ACC112 (cell line): ENCODE results near the gene CRYBG1.

ENCODE experiments used
- H2AFZ ChIP-seq: fragments of 200-600 bp; sonication (generic); one replicate; pipeline ENCODE4 v1.6.0; 2017; ENCODE audit warnings: antibody characterized with exemption, low read length; ENCODE audit not compliant: unreplicated experiment
- H3K27ac ChIP-seq: fragments of 200-600 bp; sonication (generic); 2 replicates; pipeline ENCODE4 v1.5.1; 2014; ENCODE audit warnings: low read depth, mild to moderate bottlenecking, antibody characterized with exemption, low read length, moderate library complexity
- H3K27me3 ChIP-seq: fragments of 200-600 bp; sonication (generic); 2 replicates; pipeline ENCODE4 v1.6.1; 2014; ENCODE audit warnings: mild to moderate bottlenecking, antibody characterized with exemption, low read length, moderate library complexity, mixed read lengths; ENCODE audit not compliant: insufficient read depth
- H3K36me3 ChIP-seq: fragments of 200-600 bp; sonication (generic); 2 replicates; pipeline ENCODE4 v1.6.1; 2016; ENCODE audit warnings: mild to moderate bottlenecking, antibody characterized with exemption, low read length, moderate library complexity, mixed read lengths; ENCODE audit not compliant: insufficient read depth
- H3K4me1 ChIP-seq: fragments of 200-600 bp; sonication (generic); one replicate; pipeline ENCODE4 v1.6.1; 2016; ENCODE audit warnings: low read length, mixed read lengths; ENCODE audit not compliant: insufficient read depth, unreplicated experiment, control insufficient read depth
- H3K4me3 ChIP-seq: fragments of 200-600 bp; sonication (generic); 2 replicates; pipeline ENCODE4 v1.5.1; 2014; ENCODE audit warnings: mild to moderate bottlenecking, low read depth, low read length
- H3K79me2 ChIP-seq: fragments of 200-600 bp; sonication (generic); one replicate; pipeline ENCODE4 v1.6.0; 2016; ENCODE audit warnings: low read length; ENCODE audit not compliant: control insufficient read depth, unreplicated experiment, insufficient read depth

The CRYBG1 gene

DNA sequence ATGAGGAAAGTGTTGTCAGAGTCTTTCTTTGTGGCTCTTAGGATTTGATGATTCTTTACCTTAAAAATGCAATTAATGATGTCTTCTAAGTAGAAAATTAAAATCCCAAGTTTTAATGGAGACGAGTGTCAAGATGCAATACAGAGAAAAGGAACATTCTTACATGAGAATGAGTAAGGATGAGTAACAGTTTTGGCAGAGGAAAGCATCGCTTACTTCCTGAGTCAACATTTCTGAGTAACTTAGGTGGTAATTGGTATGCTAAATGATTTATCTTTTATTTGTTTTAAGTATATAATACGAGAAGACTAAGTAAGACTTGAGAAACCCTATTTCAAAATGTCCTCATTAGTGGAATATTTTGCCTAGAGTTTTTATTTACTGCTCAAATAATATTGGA, 167.5 kb downstream of the CRYBG1 start:
- Histone ChIP-seq H3K79me2 (peaks cover 23% of the 10 kb centered on the region), H3K27ac (peak overlapping the region; percentile 98), H3K4me3 (peak overlapping the region; percentile 46), H3K27me3 (no peaks in the 10 kb centered on the region), H3K4me1 (peaks cover 59% of the 10 kb centered on the region), H3K36me3 (peaks cover 28% of the 10 kb centered on the region), H2AFZ (peak overlapping the region; percentile 16)

- Histone ChIP-seq H3K79me2 (peaks cover 20% of the 10 kb centered on the region), H3K27me3 (no peaks in the 10 kb centered on the region), H2AFZ (peak overlapping the region; percentile 16), H3K4me3 (peak overlapping the region; percentile 46), H3K4me1 (peaks cover 64% of the 10 kb centered on the region), H3K27ac (peak overlapping the region; percentile 98), H3K36me3 (peaks cover 28% of the 10 kb centered on the region)
These were observed 168.0 kb downstream of the CRYBG1 start for GRCh38 chr6:106528521-106528920.

- H3K79me2 ChIP-seq = peaks cover 16% of the 10 kb centered on the region
- H2AFZ ChIP-seq = no peak overlapping the region
- H3K27ac ChIP-seq = peak overlapping the region; percentile 98
- H3K4me1 ChIP-seq = peaks cover 72% of the 10 kb centered on the region
- H3K27me3 ChIP-seq = no peaks in the 10 kb centered on the region
- peaks cover 28% of the 10 kb centered on the region for H3K36me3 ChIP-seq
- no peak overlapping the region; the same call in 1 of the 2 replicates for H3K4me3 ChIP-seq
These were observed 168.9 kb downstream of the CRYBG1 start for GRCh38 chr6:106529438-106529837.

GRCh38 chr6:106530026-106530425, 169.5 kb downstream of the CRYBG1 start:
- H3K79me2 ChIP-seq = peaks cover 13% of the 10 kb centered on the region
- no peak overlapping the region for H2AFZ ChIP-seq
- peak overlapping the region; percentile 11; the same call in 1 of the 2 replicates for H3K4me3 ChIP-seq
- no peaks in the 10 kb centered on the region for H3K27me3 ChIP-seq
- peaks cover 29% of the 10 kb centered on the region for H3K36me3 ChIP-seq
- H3K27ac ChIP-seq = peak overlapping the region; percentile 98
- peaks cover 71% of the 10 kb centered on the region for H3K4me1 ChIP-seq

DNA sequence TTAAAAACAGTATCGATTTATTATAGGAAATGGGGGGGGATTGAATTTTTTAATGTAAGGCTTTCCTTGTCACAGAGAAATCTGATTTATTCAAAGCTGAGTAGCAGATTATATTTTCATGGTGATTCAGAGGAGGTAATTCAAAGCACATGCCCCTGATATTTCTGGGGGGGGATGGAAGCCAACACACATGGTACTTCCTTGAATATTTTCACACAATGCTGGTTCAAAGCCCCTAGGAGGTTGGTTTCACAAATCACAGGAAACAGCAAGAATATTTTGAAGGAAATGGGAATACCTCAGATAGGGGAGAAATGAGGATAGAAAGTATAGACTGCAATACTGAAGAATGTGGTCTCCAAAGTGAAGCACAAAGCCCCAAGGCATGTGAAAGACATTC, 170.0 kb downstream of the CRYBG1 start:
- Histone ChIP-seq H3K36me3 (peaks cover 34% of the 10 kb centered on the region), H3K27me3 (no peaks in the 10 kb centered on the region), H3K4me1 (peaks cover 70% of the 10 kb centered on the region), H3K27ac (peak overlapping the region; percentile 98), H2AFZ (no peak overlapping the region), H3K4me3 (peak overlapping the region; percentile 11; the same call in 1 of the 2 replicates), H3K79me2 (peaks cover 8% of the 10 kb centered on the region)

DNA sequence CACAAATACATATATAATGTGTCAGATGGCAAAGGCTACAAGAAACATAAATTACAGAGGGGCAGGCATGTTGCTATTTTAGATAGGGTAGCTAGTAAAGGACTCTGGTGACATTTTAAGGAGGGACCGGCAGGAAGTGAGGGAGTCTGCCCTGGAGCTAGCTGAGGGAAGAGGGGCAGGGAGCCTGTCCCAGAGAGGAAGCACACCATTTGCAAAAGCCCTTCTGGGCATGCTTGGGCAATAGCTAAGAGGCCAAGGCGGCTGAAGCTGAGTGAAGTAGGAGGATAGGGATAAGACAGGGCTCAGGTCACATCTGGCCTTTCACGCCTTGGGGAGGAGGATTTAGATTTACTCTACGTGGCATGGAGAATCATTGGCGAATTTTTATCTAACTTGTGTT, 172.5 kb downstream of the CRYBG1 start:
- H3K4me1 ChIP-seq = peaks cover 60% of the 10 kb centered on the region
- peaks cover 8% of the 10 kb centered on the region for H3K79me2 ChIP-seq
- no peak overlapping the region for H2AFZ ChIP-seq
- H3K27me3 ChIP-seq = no peaks in the 10 kb centered on the region
- peaks cover 49% of the 10 kb centered on the region for H3K36me3 ChIP-seq
- no peak overlapping the region for H3K4me3 ChIP-seq
- H3K27ac ChIP-seq = no peak overlapping the region

GRCh38 chr6:106534004-106534403, 173.5 kb downstream of the CRYBG1 start:
- H3K4me1 ChIP-seq = peaks cover 54% of the 10 kb centered on the region
- H2AFZ ChIP-seq = no peak overlapping the region
- peaks cover 8% of the 10 kb centered on the region for H3K79me2 ChIP-seq
- H3K27me3 ChIP-seq = no peaks in the 10 kb centered on the region
- peak overlapping the region; percentile 47 for H3K27ac ChIP-seq
- peaks cover 51% of the 10 kb centered on the region for H3K36me3 ChIP-seq
- H3K4me3 ChIP-seq = no peak overlapping the region

DNA sequence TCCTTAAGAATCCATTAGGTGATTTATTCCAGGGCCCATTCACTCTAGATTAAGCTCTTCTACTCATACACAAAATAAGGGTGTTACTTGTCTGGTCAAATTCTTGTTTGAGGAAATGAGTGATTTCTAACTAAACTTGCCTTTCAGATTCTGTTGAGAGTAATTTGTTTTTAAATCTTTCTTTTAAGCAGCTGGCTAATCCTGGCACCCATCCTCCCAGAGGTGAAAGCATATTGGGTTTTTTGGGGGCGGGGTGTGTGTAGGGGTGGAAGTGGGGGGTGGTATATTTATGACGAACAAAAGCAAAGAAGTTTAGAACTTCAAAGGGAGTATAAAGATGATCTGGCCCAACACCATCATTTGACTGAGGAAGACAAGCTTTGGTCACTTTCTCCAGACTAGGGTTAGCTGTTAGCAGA, 174.1 kb downstream of the CRYBG1 start:
- H3K36me3 ChIP-seq = peaks cover 45% of the 10 kb centered on the region
- H2AFZ ChIP-seq = no peak overlapping the region
- peak overlapping the region; percentile 47 for H3K27ac ChIP-seq
- H3K27me3 ChIP-seq = no peaks in the 10 kb centered on the region
- peaks cover 2% of the 10 kb centered on the region for H3K79me2 ChIP-seq
- peaks cover 49% of the 10 kb centered on the region for H3K4me1 ChIP-seq
- H3K4me3 ChIP-seq = no peak overlapping the region

DNA sequence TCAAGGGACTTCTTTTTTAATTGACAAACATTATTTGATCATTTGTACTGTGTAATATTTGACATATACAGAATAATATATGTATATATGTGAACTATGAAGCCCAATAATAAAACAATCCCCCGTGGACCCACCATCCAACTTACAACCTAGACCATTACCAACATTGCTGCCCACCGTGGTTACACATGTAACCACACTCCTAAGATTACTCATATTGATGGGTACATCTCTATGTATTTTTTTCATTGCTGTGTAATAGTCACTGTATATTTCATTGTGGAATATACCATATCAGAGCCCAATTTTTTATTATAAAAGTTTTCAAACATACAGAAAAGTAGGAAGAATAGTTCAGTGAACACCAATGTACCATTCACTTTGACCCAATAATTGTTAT, 174.5 kb downstream of the CRYBG1 start:
- Histone ChIP-seq H3K36me3 (peaks cover 41% of the 10 kb centered on the region), H3K27me3 (no peaks in the 10 kb centered on the region), H3K4me1 (peaks cover 45% of the 10 kb centered on the region), H3K27ac (no peak overlapping the region), H3K79me2 (no peaks in the 10 kb centered on the region), H3K4me3 (no peak overlapping the region), H2AFZ (no peak overlapping the region)

- H3K36me3 ChIP-seq = peaks cover 34% of the 10 kb centered on the region
- peaks cover 50% of the 10 kb centered on the region for H3K4me1 ChIP-seq
- no peaks in the 10 kb centered on the region for H3K79me2 ChIP-seq
- H2AFZ ChIP-seq = no peak overlapping the region
- no peaks in the 10 kb centered on the region for H3K27me3 ChIP-seq
- H3K27ac ChIP-seq = peak overlapping the region; percentile 5; the same call in 1 of the 2 replicates
- H3K4me3 ChIP-seq = no peak overlapping the region
These were observed 175.8 kb downstream of the CRYBG1 start for GRCh38 chr6:106536357-106536756.

DNA sequence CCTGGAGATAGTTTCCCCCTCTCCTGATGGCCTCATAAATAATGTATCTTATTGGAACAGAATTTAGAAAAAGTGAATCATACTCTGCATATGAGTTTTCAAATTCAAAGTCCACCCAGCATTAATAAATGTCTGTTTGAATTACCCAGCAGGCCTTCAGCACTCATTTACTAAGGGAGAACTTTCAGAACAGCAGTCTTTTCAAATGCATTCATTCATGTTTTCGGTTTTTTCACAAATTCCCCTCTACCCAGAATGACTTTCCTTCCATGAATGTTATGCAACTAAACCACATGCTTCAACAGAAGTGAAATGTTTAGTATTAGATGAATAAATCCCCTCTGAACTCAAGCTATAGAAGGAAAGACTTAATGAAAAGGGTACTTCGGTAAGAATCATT, 176.3 kb downstream of the CRYBG1 start:
- Histone ChIP-seq H2AFZ (no peak overlapping the region), H3K27me3 (no peaks in the 10 kb centered on the region), H3K27ac (peak overlapping the region; percentile 5; the same call in 1 of the 2 replicates), H3K4me3 (no peak overlapping the region), H3K36me3 (peaks cover 30% of the 10 kb centered on the region), H3K79me2 (no peaks in the 10 kb centered on the region), H3K4me1 (peaks cover 50% of the 10 kb centered on the region)
